ENCODE results near the gene HCAR2.
"Not testable (repeated sequence)": the region's sequence is repeated elsewhere in the genome, so short reads cannot be mapped to it uniquely, and the experiment has no call there.

The HCAR2 gene

GRCh38 chr12:122702890-122703611 lies at the start of gene HCAR2:
Gene HCAR2, minus strand, starts transcription at chr12:122703357. Its CDS starts 74 bp downstream, at chr12:122703283.
- DNase-seq: peak; percentile 6

GRCh38 chr12:122752464-122753318 lies 49.5 kb upstream of the HCAR2 start, which contains the start of gene DENR:
Gene DENR, plus strand, starts transcription at chr12:122752824. Its CDS starts 878 bp downstream, at chr12:122753702.
- DNase-seq: peak; percentile 95

DNA sequence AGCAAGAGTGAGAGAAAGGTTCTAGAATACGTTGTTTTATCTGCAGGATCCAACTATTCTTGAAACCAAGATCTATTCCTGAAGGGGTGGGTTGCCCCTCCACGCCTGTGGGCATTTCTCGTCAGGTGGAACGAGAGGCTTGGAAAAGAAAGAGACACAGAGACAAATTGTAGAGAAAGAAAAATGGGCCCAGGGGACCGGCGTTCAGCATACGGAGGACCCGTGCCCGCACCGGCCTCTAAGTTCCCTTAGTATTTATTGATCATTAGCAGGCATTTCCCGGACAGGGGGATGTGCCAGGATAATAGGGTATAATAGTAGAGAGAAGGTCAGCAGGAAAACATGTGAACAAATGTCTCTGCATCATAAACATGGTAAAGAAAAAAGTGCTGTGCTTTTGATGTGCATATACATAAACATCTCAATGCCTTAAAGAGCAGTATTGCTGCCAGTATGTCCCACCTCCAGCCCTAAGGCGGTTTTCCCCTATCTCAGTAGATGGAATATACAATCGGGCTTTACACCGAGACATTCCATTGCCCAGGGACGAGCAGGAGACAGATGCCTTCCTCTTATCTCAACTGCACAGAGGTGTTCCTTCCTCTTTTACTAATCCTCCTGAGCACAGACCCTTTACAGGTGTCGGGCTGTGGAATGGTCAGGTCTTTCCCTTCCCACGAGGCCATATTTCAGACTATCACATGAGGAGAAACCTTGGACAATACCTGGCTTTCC lies 47.8 kb upstream of the HCAR2 start:
- not testable (repeated sequence) for DNase-seq

GRCh38 chr12:122749569-122750332 lies 46.6 kb upstream of the HCAR2 start:
- DNase-seq: no peak

DNA sequence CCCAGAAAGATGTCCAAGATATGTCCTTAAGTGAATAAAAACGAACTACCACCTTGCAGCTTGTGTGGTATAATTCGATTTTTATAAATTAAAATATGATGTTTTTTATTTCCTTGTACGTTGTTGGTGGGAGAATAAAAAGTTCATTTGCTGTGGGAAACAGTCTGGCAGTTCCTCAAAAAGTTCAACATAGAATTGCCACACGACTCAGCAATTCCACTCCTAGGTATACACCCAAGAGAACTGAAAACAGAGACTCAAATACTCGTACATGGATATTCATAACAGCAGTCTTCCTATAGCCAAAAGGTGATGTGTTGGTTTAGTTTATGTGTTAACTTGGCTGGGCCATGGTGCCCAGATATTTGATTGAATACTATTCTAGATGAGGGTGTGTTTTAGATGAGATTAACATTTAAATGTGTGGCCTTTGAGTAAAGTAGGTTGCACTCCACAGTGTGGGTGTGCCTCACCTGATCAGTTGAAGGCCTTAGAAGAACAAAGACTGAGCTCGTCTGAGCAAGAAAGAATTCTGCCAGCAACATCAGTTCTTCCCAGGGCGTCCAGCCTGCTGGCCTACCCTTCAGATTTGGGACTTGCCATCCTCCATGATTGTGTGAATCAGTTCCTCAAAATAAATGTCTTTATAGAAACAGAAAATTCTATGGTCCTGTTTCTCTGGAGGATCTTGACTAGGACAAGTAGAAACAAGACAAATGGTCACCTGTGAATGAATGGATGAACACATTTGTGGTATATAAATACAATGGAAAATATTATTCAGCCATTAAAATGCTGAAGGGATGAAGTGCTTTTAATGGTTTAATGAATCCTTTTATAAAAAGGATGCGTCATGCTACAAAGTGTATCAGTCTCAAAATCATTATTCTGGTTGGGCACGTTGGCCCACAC lies 44.3 kb upstream of the HCAR2 start:
- no peak for DNase-seq

- DNase-seq: no peak
These were observed 40.9 kb upstream of the HCAR2 start for GRCh38 chr12:122743895-122744525.

DNA sequence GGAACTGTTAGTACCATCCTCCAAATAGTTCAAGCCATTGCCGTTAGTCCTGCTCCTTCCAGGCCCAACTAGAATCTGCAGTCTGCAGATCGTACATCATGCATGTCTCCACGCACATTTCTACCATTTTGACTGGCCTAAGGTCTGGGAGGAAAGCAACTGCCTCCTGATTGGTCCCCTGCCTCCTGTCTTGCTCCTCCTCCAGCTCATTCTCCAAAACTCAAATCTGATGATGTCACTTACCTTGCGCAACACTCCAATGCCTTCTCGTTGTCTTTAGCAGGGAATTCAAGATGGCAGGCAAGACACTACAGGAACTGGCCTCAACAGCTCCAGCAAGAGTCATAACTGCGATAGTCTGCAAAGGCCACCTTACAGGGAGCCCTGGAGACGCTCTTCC lies 37.2 kb upstream of the HCAR2 start:
- DNase-seq: no peak

GRCh38 chr12:122738571-122738970 lies 35.4 kb upstream of the HCAR2 start:
- no peak for DNase-seq

GRCh38 chr12:122732611-122733010 lies 29.5 kb upstream of the HCAR2 start:
- DNase-seq: no peak

DNA sequence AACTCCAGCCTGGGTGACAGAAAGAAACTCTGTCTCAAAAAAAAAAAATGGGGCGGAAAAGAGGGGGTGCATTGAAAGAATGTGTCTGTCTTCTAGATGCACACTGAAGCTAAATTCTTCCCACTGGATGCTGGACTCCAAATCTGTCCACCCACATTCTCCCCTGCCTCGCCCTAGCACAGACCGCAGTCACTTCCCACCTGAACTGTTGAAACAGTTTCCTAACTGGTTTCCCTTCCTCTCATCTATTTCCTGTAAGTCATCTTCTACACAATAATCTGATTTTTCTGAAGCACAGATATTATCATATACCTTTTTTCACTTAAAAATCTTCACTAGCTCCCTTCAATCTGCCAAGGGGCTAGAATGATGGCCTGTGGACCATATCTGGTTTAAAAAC lies 29.0 kb upstream of the HCAR2 start:
- DNase-seq: no peak

DNA sequence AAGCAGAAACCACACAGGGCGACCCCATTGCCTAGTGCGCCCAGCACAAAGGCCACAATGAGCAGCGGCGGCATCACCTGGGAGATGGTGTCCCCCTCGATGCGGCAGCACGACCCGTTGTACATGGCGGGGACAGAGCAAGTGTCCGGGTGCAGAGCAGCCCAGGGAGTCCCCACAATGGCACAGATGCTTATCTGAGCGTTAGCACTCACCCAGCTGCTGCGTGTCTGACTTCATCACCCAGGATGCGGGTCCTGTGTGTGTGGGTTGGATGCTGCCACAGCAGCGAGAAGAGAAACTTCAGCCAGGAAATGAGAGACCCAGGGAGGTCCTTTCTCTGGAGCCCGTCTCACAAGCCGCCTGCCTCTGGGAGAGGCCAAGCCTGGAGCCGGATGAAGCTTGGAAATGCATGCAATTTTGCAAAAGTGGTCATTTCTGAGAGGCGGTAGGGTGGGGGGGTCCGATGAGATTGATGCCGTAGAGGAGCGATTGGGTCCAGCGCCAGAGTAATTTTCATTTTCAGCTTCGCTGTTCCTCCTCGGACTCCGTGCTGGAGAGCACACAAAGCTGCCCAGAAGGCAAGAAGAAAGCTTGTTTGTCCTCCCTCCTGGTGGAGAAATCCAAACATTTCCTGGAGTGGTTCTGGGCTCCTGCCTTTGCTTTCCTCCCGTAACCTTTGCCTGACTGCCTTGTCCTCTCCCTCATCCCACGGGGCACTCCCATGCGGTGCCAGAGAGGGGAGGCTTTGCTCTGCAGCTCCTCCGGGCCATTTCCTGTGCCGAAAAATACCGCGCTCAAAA lies 27.3 kb upstream of the HCAR2 start, which contains the start of gene HCAR1:
HCAR1 (minus strand) TSS at position 630 of the 800 bp plus-strand sequence; CDS start at position 125, 505 bp downstream.
- peak; percentile 51 for DNase-seq

DNA sequence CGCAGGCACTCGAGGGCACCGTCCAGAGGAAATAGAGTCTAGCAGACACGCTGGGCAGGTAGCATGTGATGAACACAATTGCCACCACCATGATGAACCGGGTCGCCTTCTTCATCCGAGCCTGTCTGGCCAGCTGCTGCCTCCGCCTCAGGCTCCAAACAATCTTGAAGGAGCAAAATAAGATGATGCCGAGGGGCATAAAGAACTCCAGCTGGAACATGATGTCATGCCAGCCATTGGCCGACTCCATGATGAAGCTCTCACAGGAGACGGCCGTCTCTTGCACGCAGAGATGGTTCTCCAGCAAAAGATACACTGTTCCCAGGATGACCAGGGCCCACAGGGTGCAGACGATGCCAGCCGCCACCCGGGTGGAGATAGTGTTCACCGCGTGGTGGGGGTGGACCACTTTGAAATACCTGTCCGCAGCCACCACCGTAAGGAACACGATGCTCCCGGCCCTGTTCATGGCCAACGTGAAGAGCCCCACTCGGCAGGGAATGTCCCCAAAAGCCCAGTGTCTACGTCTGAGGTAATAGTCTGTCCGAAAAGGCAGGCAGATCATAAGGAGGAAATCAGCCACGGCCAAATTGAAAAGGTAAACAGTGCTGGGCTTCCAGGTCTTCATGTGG lies 26.5 kb upstream of the HCAR2 start:
- DNase-seq: no peak

DNA sequence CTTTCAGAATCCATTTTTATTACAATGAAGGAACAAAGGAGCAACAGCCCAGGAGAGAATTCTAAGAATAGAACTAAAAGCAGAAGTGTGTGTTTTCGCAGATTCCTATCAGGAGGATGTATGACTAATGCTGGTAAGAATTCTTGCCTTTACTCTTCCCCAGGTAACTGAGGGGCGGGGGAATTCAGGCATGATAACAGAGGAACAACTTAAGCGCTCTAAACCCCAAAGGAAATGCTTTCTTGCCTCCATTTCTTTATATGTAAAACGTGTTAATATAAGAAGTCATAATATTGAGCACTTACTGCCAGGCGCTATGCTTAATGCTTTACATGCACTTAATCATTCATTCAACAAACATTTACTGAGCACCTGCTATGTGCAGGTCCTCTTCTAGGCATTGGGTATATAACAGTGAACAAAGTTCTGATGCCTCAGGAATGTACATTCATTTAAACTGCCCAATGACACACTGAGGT lies 23.0 kb upstream of the HCAR2 start:
- no peak for DNase-seq

- no peak for DNase-seq
These were observed 22.4 kb upstream of the HCAR2 start for GRCh38 chr12:122725452-122726079.

GRCh38 chr12:122724641-122725243 lies 21.6 kb upstream of the HCAR2 start:
- no peak for DNase-seq

DNA sequence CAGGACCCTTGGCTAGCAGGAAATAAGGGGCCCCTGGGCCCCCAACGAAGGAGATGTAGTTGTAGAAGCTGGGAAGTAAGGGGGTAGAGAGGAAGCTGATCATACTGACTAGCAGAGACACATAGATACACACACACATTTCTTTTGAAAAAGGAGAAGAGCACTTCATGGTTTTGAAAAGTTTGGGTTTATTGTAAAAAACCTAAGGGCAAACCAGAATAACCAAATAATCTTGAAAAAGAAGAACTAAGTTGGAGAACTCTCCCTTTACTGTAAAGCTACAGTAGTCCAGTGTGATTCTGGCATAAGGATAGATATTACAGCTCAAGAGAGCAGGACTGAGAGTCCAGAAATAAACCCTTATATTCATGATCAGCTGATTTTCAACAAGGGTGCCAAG lies 19.2 kb upstream of the HCAR2 start:
- no peak for DNase-seq

- no peak for DNase-seq
These were observed 17.9 kb upstream of the HCAR2 start for GRCh38 chr12:122721057-122721545.

- peak; percentile 78 for DNase-seq
These were observed 13.5 kb upstream of the HCAR2 start, which contains the start of gene HCAR3 for GRCh38 chr12:122716658-122717057. Gene HCAR3, minus strand, starts transcription at chr12:122716811. Its CDS starts 74 bp downstream, at chr12:122716737.
